HS-5 (cell line): Measurements from ENCODE around the gene SLC6A19.

Experiments
- DNase-seq: peaks from one replicate; pipeline ENCODE4 v3.0.0-alpha.2; 2012; ENCODE audit warnings: low read depth

The SLC6A19 gene

DNA sequence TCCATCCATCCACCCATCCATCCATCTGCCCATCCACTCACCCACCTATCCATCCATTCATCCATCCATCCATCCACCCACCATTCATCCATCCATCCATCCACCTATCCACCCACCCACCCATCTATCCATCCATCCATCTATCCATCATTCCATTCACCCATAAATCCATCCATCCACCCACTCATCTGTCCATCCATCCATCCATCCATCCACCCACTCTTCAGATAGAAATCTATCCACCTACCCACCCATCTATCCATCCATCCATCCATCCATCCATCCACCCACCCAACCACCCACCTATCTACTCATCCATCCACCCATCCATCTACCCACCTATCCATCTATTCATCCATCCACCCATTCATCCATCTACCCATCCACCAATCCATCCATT lies 35.0 kb upstream of the SLC6A19 start:
- DNase-seq: no peak

- no peak for DNase-seq
Measured at GRCh38 chr5:1167361-1167727, 34.1 kb upstream of the SLC6A19 start.

DNA sequence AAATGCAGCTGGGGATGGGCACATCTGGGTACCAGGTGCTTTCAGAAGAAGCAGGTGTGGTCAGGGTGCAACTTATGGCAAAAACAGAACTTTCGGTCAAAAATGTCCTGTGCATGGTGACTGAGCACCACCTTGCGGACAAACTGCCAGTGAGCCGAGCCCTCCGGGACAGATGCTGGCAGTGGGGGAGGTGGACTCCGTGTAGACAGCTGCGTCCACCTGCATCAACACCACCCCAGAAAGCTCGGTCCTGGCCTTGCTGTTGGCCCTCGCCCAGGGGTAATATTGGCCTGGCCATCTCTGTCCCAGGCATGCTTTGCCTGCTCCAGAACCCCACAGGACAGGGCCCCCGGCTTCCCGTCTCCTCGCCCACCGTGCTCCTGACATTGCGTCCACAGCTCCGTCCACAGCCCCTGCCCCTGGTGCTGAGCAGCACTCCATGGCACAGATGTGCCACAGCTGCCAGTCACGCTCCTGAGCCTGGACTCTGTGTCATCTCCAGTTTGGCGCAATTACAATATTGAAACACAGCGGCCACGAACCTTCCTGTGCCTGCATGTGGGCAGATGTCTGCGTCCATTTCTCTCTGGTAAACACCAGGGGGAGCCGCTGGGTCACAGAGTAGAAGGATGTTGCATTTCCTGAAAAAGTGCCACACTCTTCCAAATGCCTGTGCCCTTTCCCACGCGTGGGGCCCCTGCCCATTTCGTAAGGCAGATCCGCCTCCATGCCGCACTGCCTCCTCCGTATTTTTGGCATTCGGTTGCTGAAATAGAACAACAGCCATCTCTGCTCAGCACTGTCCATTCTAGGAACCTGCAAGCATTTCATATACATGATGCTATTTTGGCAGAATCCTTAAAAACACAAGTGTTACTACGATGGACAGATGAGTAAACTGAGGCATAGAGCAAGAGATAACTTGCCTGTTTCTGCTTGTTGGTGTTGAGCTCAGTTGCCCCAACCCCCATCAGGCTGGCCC lies 33.4 kb upstream of the SLC6A19 start:
- DNase-seq: peak; percentile 49

- no peak for DNase-seq
Measured at GRCh38 chr5:1168796-1169195, 32.6 kb upstream of the SLC6A19 start.

GRCh38 chr5:1169211-1170115 lies 31.9 kb upstream of the SLC6A19 start:
- DNase-seq: no peak

DNA sequence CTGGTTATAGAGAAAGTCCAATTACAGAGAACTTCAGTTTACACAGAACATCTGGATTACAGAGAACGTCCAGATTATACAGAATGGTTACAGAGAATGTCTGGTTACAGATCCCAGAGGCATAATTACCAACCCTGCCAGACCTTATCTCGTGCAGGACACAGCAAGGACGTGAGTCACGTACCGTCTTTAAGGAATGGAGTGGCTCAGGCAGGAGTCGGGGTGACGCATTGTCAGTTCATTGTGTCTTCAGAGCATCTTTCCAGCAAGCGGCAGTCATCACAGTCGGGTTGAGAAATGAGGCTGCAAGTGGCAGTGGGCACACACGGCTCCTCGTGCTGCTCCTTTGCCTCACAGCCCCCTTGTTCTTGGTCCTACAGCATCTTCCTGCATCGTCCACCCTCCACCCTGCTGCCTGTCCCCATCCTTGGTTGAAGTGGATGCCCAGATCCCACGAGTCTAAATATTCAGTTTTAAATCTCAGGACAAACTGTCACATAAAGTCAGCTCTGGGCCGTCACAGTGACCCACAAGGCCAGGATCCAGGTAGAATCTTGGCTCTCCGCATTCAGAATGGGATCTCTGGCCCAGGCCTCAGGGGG lies 30.0 kb upstream of the SLC6A19 start:
- DNase-seq: peak; percentile 92

DNA sequence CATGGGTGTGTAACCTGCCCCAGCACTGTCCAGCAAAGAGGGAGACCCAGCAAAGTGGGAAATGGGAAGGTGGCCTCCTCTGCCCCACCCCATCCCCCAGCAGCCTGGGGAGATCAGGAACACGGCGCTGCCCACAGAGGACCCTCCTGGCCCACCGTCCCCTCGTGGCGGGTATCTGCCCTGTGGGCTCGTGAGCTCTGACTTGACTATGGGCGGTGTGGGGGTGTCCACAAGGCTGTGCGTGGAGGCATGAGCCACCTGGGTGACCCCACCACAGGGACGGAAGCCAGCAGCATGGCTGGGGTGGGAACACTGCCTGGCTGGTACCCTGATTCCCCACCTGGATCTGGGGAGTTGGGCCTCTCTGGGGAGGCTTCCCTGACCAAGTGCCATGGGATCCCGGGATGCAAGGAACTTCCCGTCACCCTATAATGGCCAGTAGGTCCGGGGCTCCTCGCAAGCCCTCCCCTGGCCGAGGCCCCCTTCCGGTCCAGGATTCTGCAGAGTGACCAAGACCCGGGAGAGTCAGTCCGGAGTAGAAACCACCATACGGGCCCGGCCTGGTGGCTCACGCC lies 29.3 kb upstream of the SLC6A19 start:
- DNase-seq: no peak

- no peak for DNase-seq
Measured at GRCh38 chr5:1172670-1173404, 28.6 kb upstream of the SLC6A19 start.

DNA sequence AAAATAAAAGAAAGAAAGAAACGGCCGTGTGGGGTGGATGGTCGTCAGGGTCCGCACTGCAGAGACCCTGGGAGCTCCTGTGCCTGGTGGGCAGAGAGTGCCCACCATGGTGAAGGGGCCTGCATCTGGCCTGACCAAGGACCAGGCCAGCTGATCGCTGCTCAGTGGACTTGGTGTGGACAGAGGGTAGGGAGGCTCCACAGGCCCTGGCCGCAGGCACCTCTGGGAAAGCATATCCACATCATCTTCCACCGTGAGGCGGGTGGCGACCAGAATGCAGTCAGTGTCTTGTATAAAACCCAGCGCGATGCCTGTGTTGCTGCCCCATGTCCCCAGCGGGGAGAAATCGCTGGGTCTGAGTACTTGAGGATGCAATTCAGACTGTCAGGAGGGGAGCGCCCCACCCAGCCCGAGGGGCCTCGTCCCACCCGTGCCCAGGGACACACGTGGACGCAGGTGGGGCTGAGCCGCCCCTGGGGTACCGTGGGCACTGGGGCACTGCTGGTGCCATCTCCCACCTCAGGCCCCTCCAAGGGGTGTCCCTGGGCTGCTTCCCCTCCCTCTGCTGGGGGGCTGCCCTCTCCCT lies 27.8 kb upstream of the SLC6A19 start:
- DNase-seq: no peak

DNA sequence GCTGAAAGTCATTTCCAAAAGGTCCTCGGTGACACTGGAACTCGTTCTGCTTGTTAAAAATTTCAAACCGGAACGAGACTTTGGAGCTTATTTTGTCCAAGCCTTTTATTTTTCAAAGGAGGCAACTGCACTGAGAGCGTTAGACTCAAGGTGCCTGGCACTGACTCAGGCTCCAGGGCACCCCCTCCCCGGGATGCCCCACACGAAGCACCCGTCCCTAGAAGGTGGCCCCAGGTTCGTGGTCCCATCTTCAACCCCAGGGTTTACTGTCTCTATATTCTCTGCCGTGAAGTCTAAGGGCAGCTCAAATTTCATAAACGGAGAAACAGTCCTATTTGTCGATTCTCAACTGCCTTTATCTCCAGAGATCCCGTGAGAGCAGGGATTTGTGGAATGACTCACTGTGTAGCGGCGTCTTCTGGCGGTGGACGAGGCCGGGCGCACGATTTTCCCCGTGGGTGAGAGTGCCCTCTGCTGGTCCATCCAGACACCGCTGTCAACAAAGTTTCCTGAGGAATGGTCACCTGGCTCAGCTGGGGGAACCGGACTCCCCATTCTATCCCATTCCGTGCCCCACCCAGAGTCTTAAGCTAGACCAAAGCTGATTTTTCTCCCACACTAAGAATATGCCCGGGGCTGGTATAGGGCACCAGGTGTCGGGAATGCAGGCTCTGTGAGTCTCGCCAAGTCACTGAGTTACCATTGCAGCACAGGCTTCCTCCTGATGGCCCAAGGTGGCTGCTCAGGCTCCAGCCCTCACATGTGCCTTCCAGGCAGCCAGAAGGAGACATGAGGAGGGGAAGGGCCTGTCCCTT lies 27.1 kb upstream of the SLC6A19 start:
- peak; percentile 54 for DNase-seq

DNA sequence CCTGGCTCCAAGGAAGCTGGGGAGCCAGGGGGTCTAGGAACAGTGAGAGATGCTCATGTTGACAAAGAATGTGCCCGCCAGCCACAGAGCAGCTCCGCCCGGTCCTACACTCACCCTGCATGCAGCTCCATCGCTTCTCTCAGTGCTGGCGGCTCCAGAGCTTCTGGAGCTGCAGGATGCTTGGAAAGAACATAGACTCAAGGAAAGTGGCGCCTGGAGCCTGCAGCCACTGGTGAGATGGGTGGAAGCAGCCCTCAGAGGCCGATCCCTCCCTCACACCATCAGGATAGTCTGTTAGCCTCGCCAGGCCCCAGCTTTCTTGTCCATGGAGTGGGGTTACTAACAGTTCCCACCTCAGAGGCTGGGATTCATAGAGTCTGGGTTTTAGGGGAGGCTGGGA lies 26.4 kb upstream of the SLC6A19 start:
- no peak for DNase-seq

- no peak for DNase-seq
Measured at GRCh38 chr5:1175801-1176472, 25.5 kb upstream of the SLC6A19 start.

- no peak for DNase-seq
Measured at GRCh38 chr5:1176473-1177391, 24.7 kb upstream of the SLC6A19 start.

GRCh38 chr5:1177826-1178528 lies 23.4 kb upstream of the SLC6A19 start:
- DNase-seq: no peak

DNA sequence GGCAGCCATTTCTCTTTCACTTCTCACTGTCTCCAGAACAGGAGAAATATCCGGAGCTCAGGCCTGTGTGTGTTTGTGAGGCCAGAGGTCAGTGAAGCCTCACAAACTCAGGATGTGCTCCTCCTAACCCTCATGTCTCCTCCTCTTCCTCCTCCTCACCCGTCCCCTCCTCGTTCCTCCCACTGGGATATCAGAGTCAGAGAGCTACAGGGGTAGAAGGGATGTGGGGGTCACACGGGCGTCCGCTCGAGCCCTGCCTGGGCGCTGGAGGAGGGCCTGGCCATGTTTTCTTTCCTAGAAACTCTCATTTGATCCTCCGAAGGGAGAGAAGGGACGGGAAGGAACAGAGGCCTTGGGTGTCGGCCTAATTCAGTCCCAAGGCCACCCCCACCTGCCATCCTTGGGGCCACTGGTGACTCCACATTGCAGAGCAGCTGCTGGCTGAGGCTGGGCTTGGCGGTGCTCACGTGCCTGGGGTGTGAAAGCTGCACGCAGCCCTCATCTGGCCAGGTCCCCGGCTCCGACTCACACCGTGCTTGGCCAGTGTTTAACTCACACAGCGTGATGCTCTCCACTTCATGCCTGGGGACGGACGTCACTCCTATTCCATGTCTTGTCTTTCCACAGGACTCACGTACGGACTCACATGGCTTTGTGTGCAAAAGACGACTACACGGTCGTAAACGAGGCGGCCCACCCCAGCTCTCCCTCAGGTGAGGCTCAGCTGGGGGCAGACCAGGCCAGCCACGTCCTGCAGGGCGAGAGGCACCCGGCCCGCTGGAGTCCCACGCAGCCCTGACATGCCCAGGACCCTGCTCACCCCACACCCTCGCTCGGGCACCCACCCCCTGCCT lies 22.6 kb upstream of the SLC6A19 start:
- DNase-seq: no peak

DNA sequence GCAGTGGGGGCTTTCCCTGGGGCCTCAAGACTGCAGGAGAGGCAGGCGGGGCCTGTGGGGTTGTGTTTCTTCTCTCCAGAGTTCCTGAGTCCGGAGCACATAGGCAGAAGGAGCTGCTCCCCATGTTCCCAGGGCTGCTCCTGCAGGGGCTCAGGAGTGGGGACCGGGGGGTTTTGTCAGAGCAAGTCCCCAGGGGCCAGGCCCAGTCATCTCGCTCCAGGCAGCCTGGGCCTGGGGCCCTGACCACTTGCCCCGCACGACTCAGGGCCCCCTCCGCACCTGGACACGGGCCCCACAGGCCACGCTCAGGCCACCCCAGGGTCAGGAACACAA lies 22.0 kb upstream of the SLC6A19 start:
- no peak for DNase-seq

DNA sequence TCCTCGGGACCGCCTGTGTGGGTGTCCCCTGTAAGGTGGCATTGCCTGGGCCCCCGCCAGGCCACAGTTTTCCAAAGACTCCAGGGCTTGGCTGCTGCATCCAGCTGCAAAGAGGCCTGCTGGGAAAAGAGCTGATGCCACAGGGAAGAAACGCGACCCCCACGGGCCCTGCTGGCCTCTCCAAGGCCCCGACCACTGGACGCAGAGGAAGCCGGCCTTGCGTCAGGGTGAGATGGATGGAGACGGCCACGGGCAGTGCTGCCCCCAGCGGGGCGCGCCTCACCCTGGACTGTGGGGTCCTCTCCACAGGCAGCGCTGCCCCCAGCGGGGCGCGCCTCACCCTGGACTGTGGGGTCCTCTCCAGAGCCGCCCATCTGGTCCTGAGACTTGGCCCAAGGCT lies 21.3 kb upstream of the SLC6A19 start:
- no peak for DNase-seq
